Activated CD8-positive, alpha-beta memory T cell treated with anti-CD3 and anti-CD28 coated beads for 24 hours (primary cell): ENCODE results near the gene TMEM214.

Experiments
- DNase-seq: peaks from one replicate; pipeline ENCODE4 v3.0.0-alpha.2; 2020

TMEM214 gene

DNA sequence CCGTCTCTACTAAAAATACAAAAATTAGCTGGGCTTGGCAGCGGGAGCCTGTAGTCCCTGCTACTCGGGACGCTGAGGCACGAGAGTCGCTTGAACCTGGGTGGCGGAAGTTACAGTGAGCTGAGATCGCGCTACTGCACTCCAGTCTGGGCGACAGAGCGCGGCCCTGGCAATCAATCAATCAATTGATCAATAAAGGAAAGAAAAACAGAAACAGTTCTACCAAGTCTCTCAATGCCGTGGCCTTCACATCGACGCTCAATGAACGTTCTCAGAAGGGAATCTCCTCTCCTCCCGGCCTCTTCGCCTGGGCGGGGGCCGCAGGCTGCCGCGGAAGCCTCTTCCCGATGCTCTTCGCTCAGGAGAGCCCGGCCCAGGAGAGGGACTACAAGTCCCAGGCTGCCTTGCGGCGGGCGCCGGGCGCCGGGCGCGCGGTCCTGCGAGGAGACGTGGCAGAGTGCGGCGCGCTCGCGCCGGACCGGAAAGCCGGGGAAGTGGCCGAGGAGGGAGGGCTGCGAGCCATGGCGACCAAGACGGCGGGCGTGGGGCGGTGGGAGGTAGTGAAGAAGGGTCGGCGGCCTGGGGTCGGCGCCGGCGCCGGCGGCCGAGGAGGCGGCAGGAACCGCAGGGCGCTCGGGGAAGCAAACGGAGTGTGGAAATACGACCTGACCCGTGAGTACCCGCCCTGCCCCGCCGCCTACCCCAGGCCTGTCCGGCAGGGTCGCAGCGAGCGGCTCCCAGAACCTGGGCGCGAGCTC is at the start of gene TMEM214:
TMEM214 (plus strand) TSS at position 471 of the 758 bp plus-strand sequence; CDS start at position 522, 51 bp downstream.
- peak; percentile 92 for DNase-seq

DNA sequence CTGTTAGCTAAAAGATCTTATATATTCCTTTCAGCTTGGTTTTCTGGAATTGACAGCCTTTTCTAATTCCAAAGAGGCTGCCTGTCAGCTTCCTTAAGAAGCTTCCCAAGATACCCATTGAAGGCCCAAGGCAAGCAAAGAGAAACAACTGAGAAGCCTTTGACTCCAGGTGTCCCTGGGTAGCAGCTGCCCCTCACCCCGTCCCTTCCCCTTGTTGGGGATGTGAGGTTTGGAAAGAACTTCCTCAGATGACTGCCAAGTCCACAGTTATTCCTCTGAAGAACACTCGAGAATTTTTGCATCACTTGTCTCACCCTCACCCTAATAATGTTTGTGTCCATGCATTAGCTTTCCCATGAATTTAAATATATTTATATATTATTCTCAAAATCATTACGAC is 49.0 kb upstream of the TMEM214 start:
- no peak for DNase-seq

DNA sequence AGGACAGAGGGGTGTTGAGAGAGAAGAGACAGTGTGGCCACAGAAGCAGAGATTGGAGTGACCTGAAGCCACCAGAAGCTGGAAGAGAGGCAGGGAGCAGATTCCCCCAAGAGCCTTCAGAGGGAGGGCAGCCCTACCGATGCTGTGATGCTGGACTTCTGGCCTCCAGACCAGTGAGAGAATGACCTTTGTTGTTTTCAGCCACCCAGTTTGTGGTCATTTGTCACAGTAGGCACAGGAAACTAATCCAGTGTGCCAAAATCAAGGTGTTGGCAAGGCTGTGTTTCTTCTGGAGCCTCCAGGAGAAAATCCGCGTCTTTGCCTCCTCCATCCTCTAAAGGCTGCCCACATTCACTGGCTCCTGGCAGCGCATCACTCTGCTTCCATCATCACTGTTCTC is 47.0 kb upstream of the TMEM214 start:
- DNase-seq, result no peak

GRCh38 chr2:26986576-26986975 is 46.2 kb upstream of the TMEM214 start:
- DNase-seq, result no peak

GRCh38 chr2:26988058-26988860 is 44.5 kb upstream of the TMEM214 start:
- DNase-seq, result no peak

DNA sequence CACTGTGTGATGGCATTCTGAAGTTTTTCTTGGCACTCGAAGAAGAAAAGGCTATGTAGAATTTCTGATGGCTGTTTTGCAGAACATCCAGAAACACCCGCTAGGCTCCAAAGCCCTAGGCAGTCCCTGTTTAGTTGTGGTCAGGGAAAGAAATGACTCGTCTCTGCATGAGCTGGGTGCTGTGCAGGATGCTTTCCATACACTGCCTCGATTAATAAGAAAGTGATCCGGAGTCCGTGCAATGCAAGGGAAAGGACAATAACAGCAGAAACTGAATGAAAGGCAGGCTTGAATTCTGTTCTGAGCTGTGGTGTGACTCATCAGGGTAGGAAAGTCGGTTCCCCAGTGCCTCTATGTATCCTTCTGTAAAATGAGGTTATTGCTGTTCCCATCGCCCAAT is 43.6 kb upstream of the TMEM214 start:
- no peak for DNase-seq

DNA sequence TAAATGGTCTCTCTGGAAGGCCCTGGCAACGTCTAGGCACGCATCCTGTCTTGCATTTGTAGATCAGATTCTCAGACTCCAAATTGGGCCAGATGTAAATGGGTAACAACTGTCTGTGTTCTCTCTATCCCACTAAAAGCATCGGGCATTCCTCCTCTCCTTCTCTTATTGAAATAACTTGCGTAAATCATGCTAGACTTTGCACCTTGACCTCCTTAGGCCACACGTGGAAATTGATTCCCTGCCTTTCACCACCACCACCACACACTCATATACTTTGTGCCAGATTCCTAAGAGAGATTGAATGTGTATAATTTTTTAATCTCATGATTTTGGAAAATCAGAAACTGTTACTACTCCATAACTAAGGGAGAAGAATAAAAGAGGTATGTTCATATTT is 41.0 kb upstream of the TMEM214 start:
- DNase-seq, result no peak

DNA sequence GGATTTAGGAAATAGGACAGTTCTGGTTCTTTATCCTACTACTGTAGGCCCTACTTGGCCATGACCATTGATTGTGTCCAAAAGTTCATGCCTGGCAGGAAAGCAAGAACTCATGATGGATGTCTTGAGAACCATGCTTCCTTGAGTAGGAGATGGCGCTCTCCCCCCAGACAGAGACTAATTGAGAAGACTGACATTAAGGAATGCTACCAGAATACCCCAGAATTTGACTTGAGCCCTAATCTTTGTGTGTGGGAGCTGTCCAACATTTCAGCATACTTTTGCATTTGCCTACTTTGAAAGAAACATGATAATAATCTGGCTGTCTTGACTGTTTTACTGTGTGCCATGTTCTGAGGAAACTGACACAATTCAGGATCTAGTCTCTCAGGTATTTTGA is 39.0 kb upstream of the TMEM214 start:
- DNase-seq, result no peak

DNA sequence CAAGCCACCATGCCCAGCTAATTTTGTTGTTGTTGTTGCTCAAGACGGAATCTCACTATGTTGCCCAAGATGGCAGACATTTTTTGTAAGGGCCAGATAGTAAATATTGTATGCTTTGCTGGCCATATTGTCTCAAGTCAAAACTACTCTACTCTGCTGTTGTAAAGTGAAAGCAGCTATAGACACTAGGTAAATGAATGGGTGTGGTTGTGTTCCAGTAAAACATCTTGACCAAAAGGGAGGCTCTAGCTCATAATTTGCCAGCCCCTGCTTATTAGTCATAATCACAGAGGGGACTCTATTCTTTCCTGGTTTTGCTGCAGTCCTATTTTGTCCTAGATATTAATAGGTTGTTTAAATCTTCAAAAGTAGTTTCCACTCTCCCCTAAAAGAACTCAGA is 37.8 kb upstream of the TMEM214 start:
- no peak for DNase-seq

DNA sequence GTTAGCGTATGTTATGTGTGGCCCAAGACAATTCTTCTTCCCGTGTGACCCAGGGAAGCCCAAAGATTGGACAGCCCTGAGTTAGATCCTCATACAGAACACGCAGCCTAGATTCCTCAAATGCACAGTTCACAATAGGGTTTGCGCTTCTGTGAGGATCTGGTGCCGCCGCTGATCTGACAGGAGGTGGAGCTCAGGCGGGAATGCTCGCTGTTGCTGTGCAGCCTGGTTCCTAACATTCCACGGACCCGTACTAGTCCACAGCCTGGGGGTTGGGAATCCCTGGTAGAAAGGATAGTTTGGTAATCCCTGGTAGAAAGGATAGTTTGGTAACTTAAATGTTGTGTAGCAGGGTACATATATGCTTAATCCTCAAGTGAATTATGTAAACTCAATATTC is 35.4 kb upstream of the TMEM214 start:
- no peak for DNase-seq

DNA sequence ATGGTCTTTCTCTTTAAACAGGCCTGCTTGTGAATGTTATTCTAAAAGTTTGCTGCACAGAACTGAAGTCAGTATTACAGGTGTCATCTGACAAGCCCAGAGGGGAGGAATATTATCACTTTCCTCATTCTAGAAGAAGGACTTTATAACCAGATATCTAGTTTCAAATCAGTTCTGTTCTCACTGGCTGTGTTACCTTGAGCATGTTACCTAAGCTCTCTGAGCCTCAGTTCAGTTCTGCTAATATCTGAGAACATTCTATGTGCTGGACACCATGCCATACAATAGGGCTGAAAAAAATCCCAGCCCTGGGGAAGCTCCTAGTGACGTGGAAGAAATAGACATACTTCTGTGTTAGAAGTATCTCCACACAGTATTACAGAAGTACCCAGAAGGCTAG is 34.4 kb upstream of the TMEM214 start:
- DNase-seq, result no peak

GRCh38 chr2:27000228-27000627 is 32.5 kb upstream of the TMEM214 start:
- no peak for DNase-seq

- no peak for DNase-seq
These were observed 31.8 kb upstream of the TMEM214 start for GRCh38 chr2:27000995-27001394.

DNA sequence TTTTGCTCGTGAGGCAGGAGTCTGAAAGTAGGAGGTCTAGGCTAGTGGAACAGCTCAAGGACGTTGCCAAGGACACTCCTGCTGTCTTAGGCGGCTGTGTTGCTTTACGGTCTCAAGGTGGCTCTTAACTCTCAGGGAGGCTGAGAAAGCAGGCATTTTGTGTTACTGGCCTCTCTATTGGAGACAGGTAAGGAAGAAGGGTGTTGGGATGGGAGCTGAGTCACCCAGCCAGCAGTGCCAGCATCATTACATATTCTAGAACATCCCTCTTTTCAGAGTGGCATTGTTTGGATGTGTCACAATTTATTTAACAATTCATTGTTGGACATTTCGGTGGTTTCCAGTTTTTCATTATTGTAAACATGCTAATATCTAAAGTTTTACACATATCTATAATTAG is 30.8 kb upstream of the TMEM214 start:
- DNase-seq, result no peak

DNA sequence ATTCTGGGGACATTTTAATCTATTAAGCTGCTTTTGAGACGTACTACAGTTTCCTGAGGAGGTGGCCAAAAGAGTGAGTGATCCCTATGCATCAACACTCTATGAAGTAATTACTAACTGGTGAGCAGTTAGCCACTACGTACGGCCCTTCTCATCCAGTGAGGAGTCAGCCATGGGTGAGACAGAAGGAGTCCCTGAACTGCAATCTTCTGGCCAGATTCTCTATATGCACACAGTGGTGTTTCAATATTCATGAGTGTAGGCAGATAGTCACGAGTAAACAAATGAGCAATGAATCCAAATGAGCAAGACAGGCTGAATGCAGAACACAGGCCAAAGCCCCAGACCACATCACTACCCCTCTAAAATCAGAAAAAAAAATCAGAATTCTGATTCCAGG is 29.8 kb upstream of the TMEM214 start:
- no peak for DNase-seq

DNA sequence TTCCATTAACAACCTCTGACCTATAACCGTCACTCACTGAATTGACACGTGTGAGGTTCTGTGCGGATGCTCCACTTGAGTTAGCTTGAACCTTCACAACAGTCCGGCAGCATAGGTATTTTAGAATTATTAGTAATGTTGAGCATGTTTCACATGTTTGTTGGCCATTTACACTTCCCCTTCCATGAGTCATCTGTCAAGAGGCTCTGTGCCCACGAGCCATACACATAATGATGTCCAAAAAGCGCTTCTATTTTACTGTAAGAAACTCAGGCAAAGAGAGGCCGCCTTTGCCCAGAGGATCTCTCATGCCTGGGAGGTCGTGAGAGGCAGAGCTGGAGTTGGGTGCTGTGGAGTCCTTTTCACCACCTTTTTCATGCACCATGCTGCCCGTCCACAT is 28.9 kb upstream of the TMEM214 start:
- DNase-seq, result no peak

DNA sequence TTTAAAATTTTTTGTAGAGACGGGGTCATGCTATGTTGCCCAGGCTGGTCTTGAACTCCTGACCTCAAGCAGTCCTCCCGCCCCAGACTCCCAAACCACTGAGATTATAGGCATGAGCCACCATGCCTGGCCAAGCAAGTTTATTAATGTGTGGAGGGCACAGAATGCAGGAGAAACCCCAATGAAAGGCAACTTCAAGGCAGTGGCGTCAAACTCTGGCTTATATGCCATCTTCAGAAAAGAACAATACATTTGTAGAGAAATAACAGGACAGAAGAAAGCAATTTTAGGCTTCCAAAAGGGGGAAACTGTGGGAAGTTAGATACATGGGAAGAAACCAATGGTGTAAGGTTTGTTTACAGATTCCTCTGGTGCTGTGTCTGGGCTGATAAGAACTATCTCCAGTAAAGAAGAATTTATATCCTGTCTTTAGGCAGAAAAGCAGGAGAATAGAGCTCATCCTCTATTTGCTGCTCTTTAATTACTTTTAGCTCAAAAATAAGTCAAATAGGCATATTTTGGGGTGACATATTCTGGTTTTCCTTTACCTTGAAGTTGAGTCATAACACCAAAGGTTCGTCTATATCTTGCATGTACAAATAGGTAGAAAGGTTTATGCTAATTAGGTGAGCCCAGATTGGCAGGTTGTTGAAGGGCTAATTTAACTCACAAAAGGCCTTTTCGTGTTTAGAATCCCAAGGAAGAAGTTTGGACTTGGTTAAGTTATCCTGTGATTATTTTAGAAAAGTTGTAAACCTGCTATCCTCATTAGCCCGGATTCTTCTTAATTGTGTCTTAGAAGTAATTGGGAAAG is 26.0 kb upstream of the TMEM214 start:
- no peak for DNase-seq

- no peak for DNase-seq
These were observed 25.1 kb upstream of the TMEM214 start for GRCh38 chr2:27007416-27008374.

GRCh38 chr2:27008678-27009077 is 24.1 kb upstream of the TMEM214 start:
- no peak for DNase-seq

DNA sequence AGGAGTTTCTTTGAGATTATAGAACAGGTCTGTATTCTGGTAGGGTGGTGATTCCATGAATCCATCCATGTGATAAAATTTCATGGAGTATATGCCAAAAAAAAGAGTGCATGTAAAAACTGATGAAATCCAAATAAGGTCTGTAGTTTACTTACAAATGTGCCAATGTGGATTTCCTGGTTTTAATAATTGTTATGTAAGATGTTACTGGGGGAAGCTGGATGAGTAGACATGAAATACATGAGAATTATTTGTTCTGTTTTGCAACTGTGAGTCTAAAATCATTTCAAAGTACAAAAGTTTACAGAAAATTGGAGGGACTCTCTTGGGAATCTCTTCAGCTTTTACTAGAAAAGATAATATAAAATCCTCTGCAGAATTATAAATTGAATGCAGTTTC is 23.7 kb upstream of the TMEM214 start:
- no peak for DNase-seq

DNA sequence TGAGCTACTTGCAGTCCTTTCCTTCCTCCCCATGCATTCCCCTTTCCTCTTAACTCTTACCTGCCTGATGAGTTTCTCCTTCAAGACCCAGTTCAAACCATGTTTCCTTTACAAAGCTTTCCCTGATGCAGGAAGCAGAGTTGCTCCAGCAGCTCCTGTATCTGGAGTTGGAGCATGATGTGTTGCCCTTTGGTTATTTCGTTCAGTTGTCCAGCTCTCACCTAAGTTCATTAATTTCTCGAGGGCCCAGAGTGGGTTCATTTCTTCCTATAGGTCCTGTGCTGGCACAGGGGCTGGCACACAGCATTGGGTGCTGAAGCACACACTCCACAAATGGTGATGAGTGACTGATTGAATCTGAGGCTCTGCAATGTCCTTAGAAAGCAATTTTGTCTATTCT is 23.0 kb upstream of the TMEM214 start:
- no peak for DNase-seq

GRCh38 chr2:27010139-27010538 is 22.6 kb upstream of the TMEM214 start:
- DNase-seq, result no peak
